Occipital lobe (tissue), 2 donors: ENCODE data around the gene VLDLR. TPM values are rescaled to one million over a fixed set of nuclear protein-coding genes. Genes with fewer than 3 reads are reported as not detected.
"Not testable (repeated sequence)": the region's sequence is repeated elsewhere in the genome, so short reads cannot be mapped to it uniquely, and the experiment has no call there.

Experiments
- DNase-seq: peaks from one replicate; lab custom pipeline; 2025; lab: John Stamatoyannopoulos, UW
- total RNA-seq: library from RNA; depleted of rRNA; stranded (reverse); fragments of >200 nt; gene quantifications from one replicate; pipeline ENCODE4 v1.2.3, GENCODE V29; 2014

The VLDLR gene
- total RNA-seq, 1 donor from 2014 or later, result 45.7 TPM

- DNase-seq, result peak; percentile 3
Observed at GRCh38 chr9:2662496-2662895, 40.9 kb downstream of the VLDLR start.

GRCh38 chr9:2663461-2664173 lies 42.0 kb downstream of the VLDLR start:
- peak; percentile 6 for DNase-seq

DNA sequence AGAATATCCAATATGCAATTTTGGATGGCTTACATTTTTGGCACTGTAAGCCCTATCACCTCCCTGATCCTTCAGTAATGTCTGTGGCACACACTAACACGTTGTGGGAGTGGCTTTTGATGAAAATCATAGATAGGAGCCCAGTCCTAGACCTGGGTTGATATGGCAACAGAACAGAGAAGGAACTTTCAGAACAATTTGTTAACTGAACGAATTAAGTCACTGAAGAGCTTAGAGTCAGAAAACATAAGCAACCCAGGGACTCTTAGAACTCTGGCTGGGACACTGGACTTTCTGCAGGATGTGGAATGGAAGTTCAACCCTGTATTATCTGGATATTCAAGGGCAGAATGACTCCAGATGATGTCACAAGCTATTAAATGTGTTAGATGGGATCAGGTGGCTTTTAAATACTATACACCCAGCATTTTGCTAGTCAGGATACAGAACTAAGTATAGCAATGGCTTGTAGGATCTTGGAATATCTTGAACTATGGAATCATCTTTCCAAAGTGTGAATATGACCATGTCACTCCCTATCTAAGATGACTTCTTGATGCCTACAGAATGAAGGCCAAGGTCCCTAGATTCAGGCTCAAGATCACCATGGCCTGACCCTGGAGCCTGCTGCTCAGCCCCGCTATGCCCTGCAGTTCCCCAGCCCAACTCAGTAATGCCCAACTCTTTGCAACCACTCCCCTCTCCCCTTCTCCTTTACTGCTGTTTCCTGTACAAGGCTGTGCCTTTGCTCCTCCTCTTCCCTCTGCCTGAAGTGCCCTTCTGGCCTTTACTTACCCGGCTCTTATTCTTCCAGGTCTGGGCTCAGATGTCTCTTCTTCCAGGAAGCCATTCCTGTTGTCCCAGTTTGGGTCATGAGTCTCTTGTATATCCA lies 42.8 kb downstream of the VLDLR start:
- no peak for DNase-seq

DNA sequence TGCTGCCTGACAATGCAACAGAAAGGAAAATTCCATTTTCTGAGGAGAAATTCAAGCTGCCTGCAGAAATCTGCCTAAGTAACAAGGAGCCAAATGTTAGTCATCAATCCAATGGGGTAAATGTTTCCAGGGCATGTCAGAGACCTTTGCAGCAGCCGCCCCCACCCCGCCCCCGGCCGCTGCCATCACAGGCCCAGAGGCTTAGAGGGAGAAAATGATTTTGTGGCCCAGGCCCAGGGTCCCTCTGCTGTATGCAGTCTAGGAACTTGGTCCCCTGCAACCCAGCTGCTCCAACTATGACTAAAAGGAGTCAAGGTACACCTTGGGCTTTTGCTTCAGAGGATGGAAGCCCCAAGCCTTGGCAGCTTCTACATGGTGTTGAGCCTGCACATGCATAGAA lies 45.0 kb downstream of the VLDLR start:
- DNase-seq, result no peak

DNA sequence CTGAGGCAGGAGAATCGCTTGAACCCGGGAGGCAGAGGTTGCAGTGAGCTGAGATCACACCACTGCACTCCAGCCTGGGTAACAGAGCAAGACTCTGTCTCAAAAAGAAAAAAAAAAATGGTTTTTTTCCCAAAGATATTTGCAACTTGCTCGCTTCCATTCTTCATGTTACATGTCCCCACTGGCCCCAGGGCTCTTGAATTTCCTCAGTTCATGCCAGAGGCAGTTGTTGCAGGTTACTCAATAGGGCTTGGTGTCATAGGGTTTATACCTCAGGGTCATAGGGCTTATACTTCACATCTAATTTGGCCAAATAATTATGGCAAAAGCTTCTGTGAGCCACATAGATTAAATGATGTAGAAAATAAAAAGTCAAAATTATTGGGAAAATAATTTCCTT lies 51.6 kb downstream of the VLDLR start:
- DNase-seq, result no peak

DNA sequence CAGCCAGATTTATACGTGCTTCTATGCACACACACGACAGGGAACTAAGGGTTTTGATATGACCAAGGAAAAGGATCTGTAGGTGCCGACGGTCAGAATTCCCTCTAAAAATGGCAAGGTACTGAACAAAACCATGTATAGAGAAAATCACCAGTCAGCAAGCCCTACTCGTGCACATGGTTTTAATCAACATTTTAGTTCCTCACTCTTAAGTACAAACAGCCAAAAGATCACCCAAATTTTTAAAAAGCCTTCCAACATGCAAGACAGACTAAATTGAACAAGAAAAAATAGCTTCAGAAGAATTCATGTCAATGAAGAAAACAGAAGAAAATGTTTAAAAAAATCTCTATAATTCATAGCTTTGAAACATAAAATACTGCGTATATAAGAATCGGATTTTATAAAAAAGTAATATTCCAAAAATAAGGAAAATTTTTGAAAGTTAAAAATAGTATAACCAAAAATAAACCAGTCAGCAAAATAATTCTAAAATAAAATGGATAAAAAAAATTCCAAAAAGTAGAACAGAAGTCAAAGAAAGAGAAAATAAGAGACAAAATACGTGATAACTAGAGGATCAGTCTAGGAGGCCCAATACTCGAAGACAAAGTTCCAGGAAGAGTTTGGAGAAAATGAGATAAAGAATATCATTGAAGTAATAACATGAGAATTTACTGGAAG lies 52.7 kb downstream of the VLDLR start:
- no peak for DNase-seq

GRCh38 chr9:2675834-2676233 lies 54.2 kb downstream of the VLDLR start:
- no peak for DNase-seq

GRCh38 chr9:2676466-2676865 lies 54.9 kb downstream of the VLDLR start:
- DNase-seq, result no peak

- no peak for DNase-seq
Observed at GRCh38 chr9:2677915-2678889, 56.6 kb downstream of the VLDLR start.

DNA sequence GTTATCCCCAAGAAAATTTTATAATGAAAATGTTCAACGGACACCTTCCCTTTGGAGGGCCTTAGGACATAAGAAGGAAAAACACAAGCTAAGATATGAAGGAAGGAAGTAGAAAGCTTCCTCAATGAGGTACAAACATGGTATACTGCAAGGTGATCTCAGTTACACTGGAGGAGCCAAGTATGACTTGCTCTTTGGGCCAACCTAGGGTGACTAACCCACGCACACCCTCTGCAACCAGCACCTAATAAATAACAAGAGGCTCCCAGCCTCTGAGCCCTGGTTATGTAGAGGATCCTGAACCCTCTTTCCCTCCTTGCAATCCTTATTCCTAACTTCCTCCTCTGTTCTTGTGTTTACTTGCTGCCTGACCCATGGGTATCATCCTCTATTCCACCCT lies 57.4 kb downstream of the VLDLR start:
- DNase-seq, result no peak

- DNase-seq, result no peak
Observed at GRCh38 chr9:2681981-2682380, 60.4 kb downstream of the VLDLR start.

GRCh38 chr9:2686911-2687310 lies 65.3 kb downstream of the VLDLR start:
- DNase-seq, result no peak

DNA sequence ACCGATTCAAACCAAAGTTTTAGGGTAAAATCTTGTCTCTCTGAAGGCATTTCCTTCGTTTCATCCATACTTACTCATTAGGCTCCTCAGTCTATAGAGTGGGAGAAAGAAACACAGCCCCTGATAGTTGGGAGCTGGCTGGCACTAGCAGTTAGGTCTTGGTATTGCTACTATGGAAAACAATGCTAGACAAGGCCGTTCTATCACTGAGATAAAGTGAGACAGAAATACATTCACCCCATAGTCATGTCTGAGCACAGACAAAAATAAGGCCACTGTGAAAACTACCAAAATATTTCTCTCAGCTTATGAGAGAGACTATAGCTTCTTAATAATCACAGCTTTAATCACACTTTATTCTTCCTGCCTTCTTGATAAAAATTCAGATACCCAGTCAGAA lies 67.0 kb downstream of the VLDLR start:
- no peak for DNase-seq

DNA sequence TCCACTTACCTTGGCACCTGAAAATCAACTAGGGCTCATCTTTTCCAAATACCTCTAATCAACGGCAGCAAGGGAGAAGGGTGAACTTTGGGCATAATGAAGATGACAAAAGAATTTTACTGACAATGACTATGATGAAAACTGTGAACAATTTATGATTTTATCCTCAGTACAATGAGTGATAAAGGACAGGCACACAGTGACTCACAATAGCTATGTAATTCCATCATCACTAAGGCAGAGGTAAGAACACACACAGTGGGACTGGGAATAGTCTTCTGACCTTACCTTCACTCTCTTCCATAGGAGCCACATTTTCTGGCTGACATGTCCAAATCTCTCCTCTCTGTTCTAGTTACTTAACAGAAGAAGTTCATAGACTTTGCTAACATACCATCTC lies 69.6 kb downstream of the VLDLR start:
- no peak for DNase-seq

DNA sequence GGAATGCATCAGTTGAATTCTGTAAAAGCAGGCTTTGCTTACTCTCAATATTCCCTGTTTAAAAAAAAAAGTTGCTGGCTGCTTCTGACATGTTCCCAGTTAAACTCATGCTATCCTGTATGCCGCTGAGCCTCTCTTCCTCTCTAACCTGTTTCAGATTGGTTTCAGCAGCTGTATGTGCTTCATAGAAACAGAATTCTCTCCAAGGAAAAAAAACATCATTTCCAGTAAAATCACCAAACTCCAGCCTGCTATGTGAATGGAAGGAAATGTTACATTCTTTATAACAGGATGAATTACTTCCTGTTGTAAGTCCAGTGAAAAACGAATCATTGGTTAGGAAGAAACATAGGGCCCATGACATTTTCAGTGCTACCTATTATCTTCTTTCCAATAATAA lies 70.0 kb downstream of the VLDLR start:
- DNase-seq, result no peak

DNA sequence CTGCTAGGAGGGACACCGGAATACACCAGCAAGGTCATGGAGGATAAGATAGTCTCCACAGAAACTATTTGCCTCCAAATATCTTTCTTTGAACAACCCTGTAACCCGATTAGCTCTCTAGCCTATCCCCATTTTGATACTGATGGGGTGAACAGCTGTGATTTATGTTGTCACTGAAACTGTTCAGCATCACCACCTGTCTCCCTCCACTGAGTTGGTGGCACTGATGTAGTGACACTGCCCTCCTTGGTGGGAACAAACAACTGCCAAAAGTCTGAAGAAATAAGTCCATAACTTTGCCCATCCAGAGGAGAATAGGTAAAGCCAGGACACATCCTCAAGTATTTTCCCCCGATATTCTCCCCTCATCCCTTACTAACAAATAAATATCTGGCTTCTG lies 71.5 kb downstream of the VLDLR start:
- DNase-seq, result no peak

GRCh38 chr9:2697492-2697891 lies 75.9 kb downstream of the VLDLR start:
- no peak for DNase-seq

- no peak for DNase-seq
Observed at GRCh38 chr9:2700398-2700797, 78.8 kb downstream of the VLDLR start.

DNA sequence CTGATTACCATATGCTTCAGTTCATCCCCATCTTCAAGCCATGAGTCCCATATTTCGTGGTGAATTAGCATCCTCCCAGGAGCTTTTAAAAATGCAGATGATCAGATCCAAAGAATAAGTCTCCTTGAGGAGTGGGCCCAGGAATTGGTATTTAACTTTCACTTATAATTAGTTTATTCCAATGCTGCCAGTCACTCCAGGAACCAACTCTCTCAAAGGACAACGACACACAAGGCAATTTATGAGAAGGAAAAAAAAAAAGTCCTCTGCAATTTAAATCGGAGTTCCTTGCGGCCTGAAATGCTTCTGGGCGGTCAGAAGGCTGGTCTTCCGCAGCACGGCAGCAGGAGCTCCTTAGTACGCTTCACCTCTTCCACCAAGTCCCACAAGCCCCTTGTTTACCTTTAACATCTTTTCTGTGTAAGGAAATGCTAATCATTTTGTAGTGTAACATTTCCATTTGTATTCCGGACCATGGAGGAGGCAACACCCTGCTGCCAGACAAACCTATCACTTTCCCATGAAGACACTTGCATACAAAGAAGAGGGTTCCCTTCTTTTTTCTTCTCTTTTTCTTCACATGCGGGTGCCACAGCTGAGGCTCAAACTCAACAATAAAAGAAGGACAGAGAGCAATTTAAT lies 79.4 kb downstream of the VLDLR start:
- no peak for DNase-seq

- DNase-seq, result no peak
Observed at GRCh38 chr9:2704504-2704903, 82.9 kb downstream of the VLDLR start.

DNA sequence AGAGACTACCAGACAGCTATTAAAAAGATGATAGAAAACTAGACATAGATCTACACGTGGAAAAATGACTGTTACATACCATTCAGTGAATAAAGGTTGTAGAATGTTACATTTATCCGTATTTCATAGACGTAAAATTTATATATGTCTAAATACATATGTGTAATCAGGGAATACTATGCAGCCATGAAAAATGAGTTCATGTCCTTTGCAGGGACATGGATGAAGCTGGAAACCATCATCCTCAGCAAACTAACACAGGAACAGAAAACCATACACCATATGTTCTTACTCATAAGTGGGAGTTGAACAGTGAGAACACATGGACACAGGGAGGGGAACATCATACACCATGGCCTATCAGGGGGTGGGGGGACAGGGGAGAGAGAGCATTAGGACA lies 85.7 kb downstream of the VLDLR start:
- not testable (repeated sequence) for DNase-seq
